ENCODE data around the gene CSGALNACT2.

The CSGALNACT2 gene

GRCh38 chr10:43155741-43156140, 17.5 kb downstream of the CSGALNACT2 start:
- Histone ChIP-seq H2AFZ (no peak overlapping the region), H3K9ac (no peak overlapping the region), H3K4me3 (ENCODE audit: low read depth, low read length) (no peak overlapping the region), H3K36me3 (ENCODE audit: control insufficient read depth, insufficient read depth, low read length) (no peaks in the 10 kb centered on the region), H3K27ac (no peak overlapping the region), H3K27me3 (ENCODE audit: control insufficient read depth, insufficient read depth, low read length) (no peaks in the 10 kb centered on the region), H3K9me3 (ENCODE audit: control insufficient read depth, low read length) (no peaks in the 10 kb centered on the region), H3K79me2 (peaks cover 5% of the 10 kb centered on the region), H3K4me1 (no peaks in the 10 kb centered on the region), H3K4me2 (ENCODE audit: low read length) (no peak overlapping the region)
- no peak for TF ChIP-seq CTCF (IDR thresholded peaks at IDR 0.05)

- Histone ChIP-seq H3K4me2 (ENCODE audit: low read length) (no peak overlapping the region), H3K27me3 (ENCODE audit: control insufficient read depth, insufficient read depth, low read length) (no peaks in the 10 kb centered on the region), H3K79me2 (no peaks in the 10 kb centered on the region), H3K4me3 (ENCODE audit: low read depth, low read length) (no peak overlapping the region), H2AFZ (no peak overlapping the region), H3K27ac (no peak overlapping the region), H3K9ac (no peak overlapping the region), H3K4me1 (no peaks in the 10 kb centered on the region), H3K36me3 (ENCODE audit: control insufficient read depth, insufficient read depth, low read length) (no peaks in the 10 kb centered on the region), H3K9me3 (ENCODE audit: control insufficient read depth, low read length) (no peaks in the 10 kb centered on the region)
- no peak for TF ChIP-seq CTCF (IDR thresholded peaks at IDR 0.05)
These were observed 18.5 kb downstream of the CSGALNACT2 start for GRCh38 chr10:43156590-43157341.

- TF ChIP-seq CTCF (IDR thresholded peaks at IDR 0.05), result no peak
- Histone ChIP-seq H3K9ac (no peak overlapping the region), H3K27me3 (ENCODE audit: control insufficient read depth, insufficient read depth, low read length) (no peaks in the 10 kb centered on the region), H3K4me3 (ENCODE audit: low read depth, low read length) (no peak overlapping the region), H3K9me3 (ENCODE audit: control insufficient read depth, low read length) (no peaks in the 10 kb centered on the region), H2AFZ (no peak overlapping the region), H3K79me2 (no peaks in the 10 kb centered on the region), H3K36me3 (ENCODE audit: control insufficient read depth, insufficient read depth, low read length) (no peaks in the 10 kb centered on the region), H3K27ac (no peak overlapping the region), H3K4me1 (no peaks in the 10 kb centered on the region), H3K4me2 (ENCODE audit: low read length) (no peak overlapping the region)
These were observed 20.4 kb downstream of the CSGALNACT2 start for GRCh38 chr10:43158636-43159035.

- Histone ChIP-seq H3K27ac (no peak overlapping the region), H3K79me2 (no peaks in the 10 kb centered on the region), H3K9me3 (ENCODE audit: control insufficient read depth, low read length) (no peaks in the 10 kb centered on the region), H3K27me3 (ENCODE audit: control insufficient read depth, insufficient read depth, low read length) (no peaks in the 10 kb centered on the region), H3K9ac (no peak overlapping the region), H3K36me3 (ENCODE audit: control insufficient read depth, insufficient read depth, low read length) (no peaks in the 10 kb centered on the region), H2AFZ (no peak overlapping the region), H3K4me2 (ENCODE audit: low read length) (no peak overlapping the region), H3K4me3 (ENCODE audit: low read depth, low read length) (no peak overlapping the region), H3K4me1 (no peaks in the 10 kb centered on the region)
- TF ChIP-seq CTCF (IDR thresholded peaks at IDR 0.05), result no peak
These were observed 22.0 kb downstream of the CSGALNACT2 start for GRCh38 chr10:43160046-43160920.
